ENCODE data around the gene KLHL25.

The KLHL25 gene

DNA sequence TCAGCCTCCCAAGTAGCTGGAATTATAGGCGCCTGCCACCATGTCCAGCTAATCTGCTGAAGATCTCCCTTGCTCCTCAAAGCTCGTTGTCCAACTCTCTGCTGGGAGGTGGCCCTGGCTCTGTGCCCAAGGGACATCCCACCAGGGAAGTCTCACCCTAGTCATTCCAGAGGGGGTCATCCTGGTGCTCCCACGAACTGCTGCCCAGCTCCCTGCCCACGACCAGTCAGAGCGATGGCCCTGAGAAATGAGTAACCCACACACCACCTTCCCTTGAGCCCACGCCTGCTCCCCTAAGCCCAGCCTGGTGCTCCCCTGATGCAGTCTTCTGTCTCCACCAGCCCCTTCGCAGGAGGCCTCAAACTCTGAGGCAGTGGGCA, 5.2 kb downstream of the KLHL25 start:
- Histone ChIP-seq H3K27ac (no peak overlapping the region), H3K79me2 (peaks cover 4% of the 10 kb centered on the region), H3K4me3 (ENCODE audit: low read depth, low read length) (no peak overlapping the region), H3K27me3 (ENCODE audit: control insufficient read depth, insufficient read depth, low read length) (no peaks in the 10 kb centered on the region), H3K4me2 (ENCODE audit: low read length) (no peak overlapping the region), H2AFZ (no peak overlapping the region), H3K9me3 (ENCODE audit: control insufficient read depth, low read length) (no peaks in the 10 kb centered on the region), H3K4me1 (peaks cover 10% of the 10 kb centered on the region), H3K9ac (no peak overlapping the region), H3K36me3 (ENCODE audit: control insufficient read depth, insufficient read depth, low read length) (no peaks in the 10 kb centered on the region)
- TF ChIP-seq, protein P1, sequence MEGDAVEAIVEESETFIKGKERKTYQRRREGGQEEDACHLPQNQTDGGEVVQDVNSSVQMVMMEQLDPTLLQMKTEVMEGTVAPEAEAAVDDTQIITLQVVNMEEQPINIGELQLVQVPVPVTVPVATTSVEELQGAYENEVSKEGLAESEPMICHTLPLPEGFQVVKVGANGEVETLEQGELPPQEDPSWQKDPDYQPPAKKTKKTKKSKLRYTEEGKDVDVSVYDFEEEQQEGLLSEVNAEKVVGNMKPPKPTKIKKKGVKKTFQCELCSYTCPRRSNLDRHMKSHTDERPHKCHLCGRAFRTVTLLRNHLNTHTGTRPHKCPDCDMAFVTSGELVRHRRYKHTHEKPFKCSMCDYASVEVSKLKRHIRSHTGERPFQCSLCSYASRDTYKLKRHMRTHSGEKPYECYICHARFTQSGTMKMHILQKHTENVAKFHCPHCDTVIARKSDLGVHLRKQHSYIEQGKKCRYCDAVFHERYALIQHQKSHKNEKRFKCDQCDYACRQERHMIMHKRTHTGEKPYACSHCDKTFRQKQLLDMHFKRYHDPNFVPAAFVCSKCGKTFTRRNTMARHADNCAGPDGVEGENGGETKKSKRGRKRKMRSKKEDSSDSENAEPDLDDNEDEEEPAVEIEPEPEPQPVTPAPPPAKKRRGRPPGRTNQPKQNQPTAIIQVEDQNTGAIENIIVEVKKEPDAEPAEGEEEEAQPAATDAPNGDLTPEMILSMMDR (IDR thresholded peaks at IDR 0.05), result no peak

DNA sequence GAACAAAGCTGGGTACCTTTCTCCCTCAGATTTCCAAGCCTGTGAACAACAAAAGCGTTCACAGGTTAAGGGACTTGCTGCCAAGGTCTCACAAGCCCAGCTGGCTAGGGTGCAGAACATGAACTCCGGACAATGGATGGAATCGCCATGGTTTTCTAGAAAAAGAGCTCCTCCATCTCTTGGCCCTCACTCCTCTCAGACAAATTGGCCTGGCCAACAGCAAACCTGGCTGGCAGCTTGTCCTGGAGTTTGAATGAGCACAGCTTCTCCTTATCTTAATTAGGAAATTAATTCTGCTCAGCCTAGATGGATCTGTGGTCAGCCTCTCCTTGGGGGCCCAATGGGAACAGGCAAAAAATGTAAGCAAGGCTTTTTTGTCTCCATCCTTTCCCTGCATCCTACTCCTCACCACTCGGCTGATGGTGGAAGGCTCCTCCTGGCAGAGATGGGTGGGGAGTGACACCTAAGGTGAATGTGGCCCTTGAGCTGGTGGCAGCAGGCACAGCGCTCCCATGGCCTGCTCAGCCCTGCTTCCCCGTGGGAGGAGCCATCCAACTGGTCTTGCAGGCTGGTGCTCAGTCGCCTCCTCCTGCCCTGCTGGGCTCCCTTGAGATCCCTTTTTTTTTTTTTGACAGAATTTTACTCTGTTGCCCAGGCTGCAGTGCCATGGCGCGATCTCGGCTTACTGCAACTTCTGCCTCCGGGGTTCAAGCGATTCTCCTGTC, 5.8 kb downstream of the KLHL25 start:
- TF ChIP-seq, protein P1 (IDR thresholded peaks at IDR 0.05), result no peak
- H3K27me3 ChIP-seq (ENCODE audit: control insufficient read depth, insufficient read depth, low read length), result no peaks in the 10 kb centered on the region
- H3K4me3 ChIP-seq (ENCODE audit: low read depth, low read length), result no peak overlapping the region
- peaks cover 5% of the 10 kb centered on the region for H3K79me2 ChIP-seq
- no peak overlapping the region for H3K4me2 ChIP-seq (ENCODE audit: low read length)
- no peak overlapping the region for H3K27ac ChIP-seq
- no peaks in the 10 kb centered on the region for H3K9me3 ChIP-seq (ENCODE audit: control insufficient read depth, low read length)
- H2AFZ ChIP-seq, result no peak overlapping the region
- no peaks in the 10 kb centered on the region for H3K36me3 ChIP-seq (ENCODE audit: control insufficient read depth, insufficient read depth, low read length)
- H3K4me1 ChIP-seq, result peaks cover 10% of the 10 kb centered on the region
- no peak overlapping the region for H3K9ac ChIP-seq

DNA sequence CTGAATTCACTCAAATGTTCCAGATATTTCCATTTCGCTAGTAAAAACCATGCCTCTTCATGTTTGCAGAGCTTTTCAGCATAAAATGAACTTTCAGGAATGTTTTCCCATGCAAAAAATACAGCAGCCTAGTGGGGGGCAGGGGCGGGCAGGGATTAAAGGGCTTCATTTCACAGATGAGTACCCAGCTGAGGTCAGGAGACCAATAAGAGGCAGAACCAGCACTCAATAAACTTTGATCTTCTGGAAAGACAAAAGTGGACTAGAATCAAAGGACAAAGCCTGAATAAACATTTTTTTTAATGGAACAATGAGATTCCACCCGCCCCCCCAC, 8.0 kb downstream of the KLHL25 start:
- TF ChIP-seq, protein P1 (IDR thresholded peaks at IDR 0.05), result no peak
- H3K4me1 ChIP-seq, result peaks cover 10% of the 10 kb centered on the region
- no peak overlapping the region for H3K9ac ChIP-seq
- no peak overlapping the region for H3K4me3 ChIP-seq (ENCODE audit: low read depth, low read length)
- H3K79me2 ChIP-seq, result peaks cover 10% of the 10 kb centered on the region
- no peak overlapping the region for H3K4me2 ChIP-seq (ENCODE audit: low read length)
- no peaks in the 10 kb centered on the region for H3K27me3 ChIP-seq (ENCODE audit: control insufficient read depth, insufficient read depth, low read length)
- H2AFZ ChIP-seq, result peak overlapping the region; percentile 58
- peak overlapping the region; percentile 73 for H3K27ac ChIP-seq
- no peaks in the 10 kb centered on the region for H3K36me3 ChIP-seq (ENCODE audit: control insufficient read depth, insufficient read depth, low read length)
- H3K9me3 ChIP-seq (ENCODE audit: control insufficient read depth, low read length), result no peaks in the 10 kb centered on the region

DNA sequence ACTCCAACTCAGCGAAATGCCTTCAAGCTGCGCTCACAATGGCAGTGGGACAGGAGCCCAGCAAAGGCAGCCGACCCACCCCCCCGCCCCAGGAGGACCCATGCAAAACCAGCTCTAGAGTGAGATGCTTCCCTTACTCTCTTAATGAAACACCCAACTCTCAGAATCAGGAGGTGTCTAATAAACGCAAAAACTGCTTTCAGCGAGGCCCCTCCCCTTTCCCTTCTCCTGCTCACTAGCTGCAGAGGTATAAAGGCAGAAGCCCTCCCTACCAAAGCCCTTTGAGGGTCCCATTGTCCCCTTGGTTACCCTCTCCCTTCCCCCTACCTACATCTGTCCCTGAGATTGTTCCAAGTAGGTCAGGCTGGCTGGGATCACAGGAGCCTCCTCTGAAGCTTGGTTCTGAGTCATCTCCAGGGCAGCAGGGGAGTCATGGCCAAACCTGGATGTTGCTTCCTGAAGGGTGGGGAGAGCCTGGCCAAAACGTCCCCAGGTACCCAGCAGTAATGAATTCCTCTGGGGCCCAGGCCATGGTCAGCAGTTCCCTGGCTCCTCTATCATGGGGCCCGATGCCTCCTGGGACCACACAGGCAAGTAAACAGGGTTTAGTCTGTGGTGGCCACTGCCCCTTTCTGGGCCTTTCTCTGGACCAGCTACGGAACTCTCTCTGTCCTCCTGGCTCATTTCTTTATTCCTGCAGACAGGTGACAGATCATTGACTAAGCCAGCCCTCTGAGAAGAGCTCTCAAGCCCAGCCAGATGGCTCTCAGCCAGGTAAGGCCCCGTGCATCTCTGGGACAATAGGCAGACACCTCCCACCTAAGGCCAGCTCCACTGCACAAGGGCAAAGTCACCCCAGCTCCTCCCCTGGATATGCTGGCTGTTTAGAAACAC, 8.6 kb downstream of the KLHL25 start:
- no peak overlapping the region for H3K4me3 ChIP-seq (ENCODE audit: low read depth, low read length)
- H3K4me2 ChIP-seq (ENCODE audit: low read length), result no peak overlapping the region
- no peaks in the 10 kb centered on the region for H3K36me3 ChIP-seq (ENCODE audit: control insufficient read depth, insufficient read depth, low read length)
- peak overlapping the region; percentile 73 for H3K27ac ChIP-seq
- H3K9ac ChIP-seq, result no peak overlapping the region
- TF ChIP-seq, protein P1 (IDR thresholded peaks at IDR 0.05), result no peak
- H3K79me2 ChIP-seq, result peaks cover 10% of the 10 kb centered on the region
- peak overlapping the region; percentile 58 for H2AFZ ChIP-seq
- H3K9me3 ChIP-seq (ENCODE audit: control insufficient read depth, low read length), result no peaks in the 10 kb centered on the region
- no peaks in the 10 kb centered on the region for H3K27me3 ChIP-seq (ENCODE audit: control insufficient read depth, insufficient read depth, low read length)
- H3K4me1 ChIP-seq, result peaks cover 10% of the 10 kb centered on the region
